ENCODE results near the gene SLC25A38.

DNA sequence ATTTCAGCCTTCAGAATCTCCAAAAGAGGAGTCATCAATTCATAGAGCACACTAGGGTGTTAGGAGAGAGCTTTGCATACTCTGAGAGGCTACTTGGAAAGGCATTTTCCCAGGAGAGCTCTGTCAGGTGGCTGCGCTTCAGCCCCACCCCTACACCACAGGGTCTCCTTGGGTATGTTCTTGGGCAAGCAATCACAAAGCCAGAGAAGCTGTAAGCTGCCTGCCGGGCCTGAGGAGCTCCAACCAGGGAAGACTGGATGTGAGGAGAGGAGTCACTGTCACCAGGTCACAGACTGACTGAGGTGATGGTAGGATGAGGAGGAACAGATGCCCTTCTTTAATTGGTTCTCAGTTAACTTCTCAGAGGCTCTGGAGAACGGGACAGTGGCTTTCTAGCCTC, 13.5 kb downstream of the SLC25A38 start:
- TF ChIP-seq, protein P1, sequence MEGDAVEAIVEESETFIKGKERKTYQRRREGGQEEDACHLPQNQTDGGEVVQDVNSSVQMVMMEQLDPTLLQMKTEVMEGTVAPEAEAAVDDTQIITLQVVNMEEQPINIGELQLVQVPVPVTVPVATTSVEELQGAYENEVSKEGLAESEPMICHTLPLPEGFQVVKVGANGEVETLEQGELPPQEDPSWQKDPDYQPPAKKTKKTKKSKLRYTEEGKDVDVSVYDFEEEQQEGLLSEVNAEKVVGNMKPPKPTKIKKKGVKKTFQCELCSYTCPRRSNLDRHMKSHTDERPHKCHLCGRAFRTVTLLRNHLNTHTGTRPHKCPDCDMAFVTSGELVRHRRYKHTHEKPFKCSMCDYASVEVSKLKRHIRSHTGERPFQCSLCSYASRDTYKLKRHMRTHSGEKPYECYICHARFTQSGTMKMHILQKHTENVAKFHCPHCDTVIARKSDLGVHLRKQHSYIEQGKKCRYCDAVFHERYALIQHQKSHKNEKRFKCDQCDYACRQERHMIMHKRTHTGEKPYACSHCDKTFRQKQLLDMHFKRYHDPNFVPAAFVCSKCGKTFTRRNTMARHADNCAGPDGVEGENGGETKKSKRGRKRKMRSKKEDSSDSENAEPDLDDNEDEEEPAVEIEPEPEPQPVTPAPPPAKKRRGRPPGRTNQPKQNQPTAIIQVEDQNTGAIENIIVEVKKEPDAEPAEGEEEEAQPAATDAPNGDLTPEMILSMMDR (IDR thresholded peaks at IDR 0.05), result no peak
- TF ChIP-seq POLR2A (IDR thresholded peaks at IDR 0.05) (no peak), POLR2AphosphoS5 (IDR thresholded peaks at IDR 0.05) (no peak), EP300 (IDR thresholded peaks at IDR 0.05) (no peak)

Data from suprapubic skin (tissue), 4 donors.